Breast epithelium (tissue), 4 donors: Measurements from ENCODE around the gene CEACAM16. TPM values are rescaled to one million over a fixed set of nuclear protein-coding genes. Genes with fewer than 3 reads are reported as not detected.

Source experiments
- DNase-seq, 2 donors: peaks; one replicate each; pipeline ENCODE4 v3.0.0-alpha.2; 2019; ENCODE audit warnings: low spot score in 2 of 2
- H3K27ac ChIP-seq, 2 donors: fragments of 200-600 bp; sonication (generic) in 1 of 2; one replicate each; pipeline ENCODE4 v1.5.1; 2016 to 2019; ENCODE audit warnings: mild to moderate bottlenecking in 1 of 2
- H3K27me3 ChIP-seq, 2 donors: fragments of 200-600 bp; sonication (generic) in 1 of 2; one replicate each; pipeline versions ENCODE4 v1.5.1 to v1.6.0; 2017 to 2019; ENCODE audit warnings: control low read depth in 1 of 2, mild to moderate bottlenecking in 1 of 2
- H3K36me3 ChIP-seq: fragments of 200-600 bp; one replicate; pipeline ENCODE4 v1.5.1; 2019
- H3K4me1 ChIP-seq, 2 donors: fragments of 200-600 bp; sonication (generic); one replicate each; pipeline ENCODE4 v1.5.1; 2016 to 2019; ENCODE audit warnings: control low read depth in 1 of 2
- H3K4me3 ChIP-seq, 3 donors: fragments of 200-600 bp; sonication (generic); 1 replicate in 2 of 3; 2 replicates in 1 of 3; pipeline ENCODE4 v1.5.1; 2016 to 2019; ENCODE audit warnings: mild to moderate bottlenecking in 3 of 3, moderate library complexity in 2 of 3
- H3K9me3 ChIP-seq, 2 donors: fragments of 200-600 bp; sonication (generic) in 1 of 2; one replicate each; pipeline ENCODE4 v1.5.1; 2016 to 2019; ENCODE audit warnings: control low read depth in 1 of 2
- CTCF ChIP-seq, 3 donors: fragments of 450-650 bp; IDR thresholded peaks; one replicate each; pipeline ENCODE4 v1.5.1; 2016 to 2017; ENCODE audit warnings: antibody characterized with exemption in 3 of 3, mild to moderate bottlenecking in 3 of 3, moderate library complexity in 3 of 3
- POLR2A ChIP-seq: fragments of 450-650 bp; IDR thresholded peaks from one replicate; pipeline ENCODE4 v1.6.1; 2016; ENCODE audit warnings: antibody characterized with exemption, mild to moderate bottlenecking, moderate library complexity
- POLR2AphosphoS5 ChIP-seq, 3 donors: sonication (generic); formaldehyde crosslinking; IDR thresholded peaks; one replicate each; pipeline ENCODE4 v1.6.1; 2017; ENCODE audit warnings: antibody characterized with exemption in 3 of 3
- intact Hi-C: fragments of 100-400 bp; cut with DNase I; formaldehyde crosslinking; loops from one replicate; pipeline ENCODE4 v1.15.1; 2023; ENCODE audit warnings: low total_unique reads
- total RNA-seq, 3 donors: library from RNA; depleted of rRNA; stranded (reverse); fragments of >200 nt; gene quantifications; one replicate each; pipeline ENCODE4 v1.1.0, GENCODE V29; 2016

Gene CEACAM16
- total RNA-seq, 3 donors from 2014 or later = not detected

GRCh38 chr19:44700547-44700946, 1.6 kb downstream of the CEACAM16 start:
- intact Hi-C loops = no loop called here
- DNase-seq = no peak
- no peaks in the 10 kb centered on the region for H3K4me1 ChIP-seq
- no peak overlapping the region for H3K4me3 ChIP-seq
- H3K27ac ChIP-seq = no peak overlapping the region
- no peaks in the 10 kb centered on the region for H3K27me3 ChIP-seq
- no peak for TF ChIP-seq CTCF (IDR thresholded peaks at IDR 0.05)
- no peak for TF ChIP-seq POLR2A
- no peak for TF ChIP-seq POLR2AphosphoS5 (IDR thresholded peaks at IDR 0.05)
- H3K36me3 ChIP-seq = no peaks in the 10 kb centered on the region
- H3K9me3 ChIP-seq = no peaks in the 10 kb centered on the region

- H3K27me3 ChIP-seq = no peaks in the 10 kb centered on the region
- no peak overlapping the region for H3K27ac ChIP-seq
- no peaks in the 10 kb centered on the region for H3K36me3 ChIP-seq
- TF ChIP-seq POLR2A (no peak), CTCF (IDR thresholded peaks at IDR 0.05) (no peak), POLR2AphosphoS5 (IDR thresholded peaks at IDR 0.05) (no peak)
- intact Hi-C loops = no loop called here
- no peak for DNase-seq
- H3K4me1 ChIP-seq = no peaks in the 10 kb centered on the region
- H3K9me3 ChIP-seq = no peaks in the 10 kb centered on the region
- H3K4me3 ChIP-seq = no peak overlapping the region
Measured at GRCh38 chr19:44701228-44701627, 2.3 kb downstream of the CEACAM16 start.

- Histone ChIP-seq H3K4me3 (no peak overlapping the region), H3K27ac (no peak overlapping the region), H3K27me3 (no peaks in the 10 kb centered on the region), H3K9me3 (no peaks in the 10 kb centered on the region), H3K36me3 (no peaks in the 10 kb centered on the region), H3K4me1 (no peaks in the 10 kb centered on the region)
- DNase-seq = no peak
- intact Hi-C loops = no loop called here
- no peak for TF ChIP-seq CTCF (IDR thresholded peaks at IDR 0.05)
- no peak for TF ChIP-seq POLR2AphosphoS5 (IDR thresholded peaks at IDR 0.05)
Measured at GRCh38 chr19:44702551-44703176, 3.7 kb downstream of the CEACAM16 start.

GRCh38 chr19:44703336-44704078, 4.6 kb downstream of the CEACAM16 start:
- intact Hi-C loops = no loop called here
- no peak for TF ChIP-seq POLR2A
- no peak for TF ChIP-seq POLR2AphosphoS5 (IDR thresholded peaks at IDR 0.05)
- TF ChIP-seq CTCF (IDR thresholded peaks at IDR 0.05) = no peak
- Histone ChIP-seq H3K27ac (no peak overlapping the region), H3K27me3 (no peaks in the 10 kb centered on the region), H3K4me1 (no peaks in the 10 kb centered on the region), H3K36me3 (no peaks in the 10 kb centered on the region), H3K4me3 (no peak overlapping the region), H3K9me3 (no peaks in the 10 kb centered on the region)
- no peak for DNase-seq

- no peaks in the 10 kb centered on the region for H3K27me3 ChIP-seq
- no peaks in the 10 kb centered on the region for H3K36me3 ChIP-seq
- no peak overlapping the region for H3K4me3 ChIP-seq
- H3K9me3 ChIP-seq = no peaks in the 10 kb centered on the region
- DNase-seq = no peak
- intact Hi-C loops = no loop called here
- H3K4me1 ChIP-seq = no peaks in the 10 kb centered on the region
- no peak overlapping the region for H3K27ac ChIP-seq
- TF ChIP-seq POLR2AphosphoS5 (IDR thresholded peaks at IDR 0.05) = no peak
- TF ChIP-seq CTCF (IDR thresholded peaks at IDR 0.05) = no peak
- no peak for TF ChIP-seq POLR2A
Measured at GRCh38 chr19:44704982-44705381, 6.0 kb downstream of the CEACAM16 start.
